Activated CD8-positive, alpha-beta T cell treated with anti-CD3 and anti-CD28 coated beads, Interleukin-2, amount 10 ng/mL, durations not matched to agents 7 days and 5 days (primary cell): ENCODE measurements around the gene SCAPER. TPM values are rescaled to one million over a fixed set of nuclear protein-coding genes. Genes with fewer than 3 reads are reported as not detected.
"Not testable (repeated sequence)": the region's sequence is repeated elsewhere in the genome, so short reads cannot be mapped to it uniquely, and the experiment has no call there.

Experiments
- ATAC-seq: fragments of 150-1000 bp; cut with Tn5 transposase; one replicate; pipeline ENCODE4 v1.10.0; 2021; ENCODE audit warnings: moderate library complexity
- CTCF ChIA-PET: fragments of 350-600 bp; sonication (Branson Sonifier 250); formaldehyde crosslinking; loops from one replicate; lab custom pipeline; 2021; ENCODE audit warnings: antibody characterized with exemption; lab: Charles Lee
- POLR2A ChIA-PET: fragments of 350-600 bp; sonication (Branson Sonifier 250); formaldehyde crosslinking; loops from one replicate; lab custom pipeline; 2021; ENCODE audit warnings: antibody characterized with exemption; lab: Charles Lee
- DNase-seq: peaks from one replicate; pipeline ENCODE4 v3.0.0-alpha.2; 2020
- H3K27ac Mint-ChIP-seq: one replicate; pipeline ENCODE4 v1.8.0; 2021; ENCODE audit warnings: mild to moderate bottlenecking, mixed read lengths
- H3K27me3 Mint-ChIP-seq: one replicate; pipeline ENCODE4 v1.8.0; 2021; ENCODE audit warnings: low read depth, mixed read lengths
- H3K36me3 Mint-ChIP-seq: one replicate; pipeline ENCODE4 v1.8.0; 2021; ENCODE audit warnings: low read depth, mixed read lengths
- H3K4me1 Mint-ChIP-seq: one replicate; pipeline ENCODE4 v1.8.0; 2021; ENCODE audit warnings: low read depth, mixed read lengths
- H3K4me3 Mint-ChIP-seq: one replicate; pipeline ENCODE4 v1.8.0; 2021; ENCODE audit warnings: mild to moderate bottlenecking, mixed read lengths
- H3K9me3 Mint-ChIP-seq: one replicate; pipeline ENCODE4 v1.8.0; 2022; ENCODE audit warnings: mixed read lengths; ENCODE audit not compliant: insufficient read depth
- total RNA-seq, 2 experiments: library from RNA; stranded (reverse); gene quantifications; one replicate each; pipeline ENCODE4 v1.2.3, GENCODE V29; 2021

SCAPER gene
- total RNA-seq, 2 experiments from 2014 or later: 29.0 to 32.2 TPM

DNA sequence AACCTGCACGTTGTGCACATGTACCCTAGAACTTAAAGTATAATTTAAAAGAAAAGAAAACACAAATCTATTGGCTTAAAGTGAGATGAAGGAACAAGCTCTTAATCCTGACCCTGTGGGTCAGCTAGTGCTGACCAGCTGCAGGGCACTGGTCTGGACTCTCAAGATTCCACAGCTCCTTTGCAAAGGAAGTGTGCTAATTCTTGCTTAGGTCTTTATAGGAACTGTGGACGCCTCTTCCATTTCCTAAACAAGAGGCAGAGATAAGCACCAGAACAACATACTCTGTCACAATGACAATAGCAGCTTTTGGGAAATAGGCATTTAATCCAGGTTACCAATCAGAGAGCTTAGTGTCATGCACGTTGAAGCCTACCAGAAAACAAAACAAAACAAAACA lies 402.5 kb downstream of the SCAPER start:
- Mint-ChIP-seq H3K27me3 (no peaks in the 10 kb centered on the region), H3K36me3 (peaks cover 2% of the 10 kb centered on the region), H3K4me1 (no peaks in the 10 kb centered on the region), H3K27ac (no peak overlapping the region), H3K4me3 (no peak overlapping the region), H3K9me3 (no peaks in the 10 kb centered on the region)
- DNase-seq (no peak), ATAC-seq (no peak)
- ChIA-PET CTCF (no interaction called here), POLR2A (no interaction called here)

DNA sequence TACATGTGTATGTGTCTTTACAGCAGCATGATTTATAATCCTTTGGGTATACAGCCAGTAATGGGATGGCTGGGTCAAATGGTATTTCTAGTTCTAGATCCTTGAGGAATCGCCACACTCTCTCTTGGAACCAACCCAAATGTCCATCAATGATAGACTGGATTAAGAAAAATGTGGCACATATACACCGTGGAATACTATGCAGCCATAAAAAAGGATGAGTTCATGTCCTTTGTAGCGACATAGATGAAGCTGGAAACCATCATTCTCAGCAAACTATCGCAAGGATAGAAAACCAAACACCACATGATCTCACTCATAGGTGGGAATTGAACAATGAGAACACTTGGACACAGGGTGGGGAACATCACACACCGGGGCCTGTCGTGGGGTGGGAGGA lies 403.0 kb downstream of the SCAPER start:
- H3K36me3 Mint-ChIP-seq, H3K4me1 Mint-ChIP-seq, H3K27me3 Mint-ChIP-seq, ATAC-seq, H3K27ac Mint-ChIP-seq, DNase-seq, H3K4me3 Mint-ChIP-seq, H3K9me3 Mint-ChIP-seq, CTCF ChIA-PET, POLR2A ChIA-PET: not testable (repeated sequence)

DNA sequence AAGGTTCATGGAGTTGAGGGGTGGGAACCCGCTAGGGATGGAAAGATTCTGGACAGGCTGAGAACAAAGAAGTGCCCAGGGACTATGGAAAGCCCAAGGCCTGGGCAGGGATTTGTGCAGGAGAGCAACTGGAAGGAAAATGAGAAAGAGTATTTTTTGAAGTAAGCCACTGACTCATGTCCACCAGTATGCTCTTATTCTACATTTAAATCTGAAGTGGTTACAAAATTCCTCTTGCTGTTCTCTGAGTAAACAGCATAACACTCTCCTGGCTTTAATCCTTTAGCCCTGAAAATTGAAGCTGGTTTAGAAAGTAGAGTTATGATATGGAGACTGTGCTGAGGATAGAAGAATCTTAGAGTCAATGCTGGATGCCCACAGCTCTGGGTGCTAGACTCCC lies 403.4 kb downstream of the SCAPER start:
- POLR2A ChIA-PET: no interaction called here
- DNase-seq: no peak
- H3K9me3 Mint-ChIP-seq: no peaks in the 10 kb centered on the region
- H3K36me3 Mint-ChIP-seq: peaks cover 5% of the 10 kb centered on the region
- H3K4me1 Mint-ChIP-seq: no peaks in the 10 kb centered on the region
- no peak overlapping the region for H3K27ac Mint-ChIP-seq
- no peaks in the 10 kb centered on the region for H3K27me3 Mint-ChIP-seq
- no peak overlapping the region for H3K4me3 Mint-ChIP-seq
- CTCF ChIA-PET: no interaction called here
- no peak for ATAC-seq

DNA sequence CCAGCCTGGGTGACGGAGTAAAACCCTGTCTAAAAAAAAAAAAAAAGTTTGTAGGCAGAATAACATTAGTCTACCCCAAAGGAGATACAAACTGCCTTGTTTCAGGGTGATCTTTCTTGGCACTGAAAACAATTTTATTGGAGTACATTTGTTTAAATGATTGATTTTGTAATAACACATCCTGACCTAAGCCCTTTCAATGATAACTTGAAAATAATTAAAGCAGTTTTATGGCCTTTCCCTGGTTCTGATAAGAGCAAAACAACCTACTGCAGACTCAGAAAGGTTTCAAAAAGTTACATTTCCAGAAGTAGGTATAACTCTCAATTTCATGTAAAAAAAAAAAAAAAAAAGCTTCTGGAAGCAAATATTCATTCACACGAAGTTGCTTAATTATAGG lies 404.1 kb downstream of the SCAPER start:
- H3K4me1 Mint-ChIP-seq: no peaks in the 10 kb centered on the region
- ATAC-seq (no peak), DNase-seq (no peak)
- ChIA-PET POLR2A (no interaction called here), CTCF (no interaction called here)
- no peak overlapping the region for H3K27ac Mint-ChIP-seq
- peaks cover 5% of the 10 kb centered on the region for H3K36me3 Mint-ChIP-seq
- H3K27me3 Mint-ChIP-seq: no peaks in the 10 kb centered on the region
- no peak overlapping the region for H3K4me3 Mint-ChIP-seq
- H3K9me3 Mint-ChIP-seq: no peaks in the 10 kb centered on the region

DNA sequence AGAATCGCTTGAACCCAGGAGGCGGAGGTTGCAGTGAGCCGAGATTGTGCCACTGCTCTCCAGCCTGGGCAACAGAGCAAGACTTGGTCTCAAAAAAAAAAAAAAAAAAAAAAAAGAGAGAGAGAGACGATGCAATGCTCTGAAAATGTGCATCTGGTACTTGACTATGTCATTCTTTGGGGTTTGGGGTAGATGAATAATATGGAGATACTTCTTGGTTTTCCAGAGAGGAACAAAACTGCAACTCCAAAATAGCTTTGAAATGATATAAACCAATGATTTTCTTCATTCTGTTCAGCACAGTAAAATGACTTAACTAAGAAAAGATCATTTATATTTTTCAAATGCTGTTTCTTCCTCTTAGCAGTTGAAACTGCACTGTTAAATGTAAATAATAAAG lies 409.7 kb downstream of the SCAPER start:
- ATAC-seq: no peak
- CTCF ChIA-PET: no interaction called here
- DNase-seq: no peak

DNA sequence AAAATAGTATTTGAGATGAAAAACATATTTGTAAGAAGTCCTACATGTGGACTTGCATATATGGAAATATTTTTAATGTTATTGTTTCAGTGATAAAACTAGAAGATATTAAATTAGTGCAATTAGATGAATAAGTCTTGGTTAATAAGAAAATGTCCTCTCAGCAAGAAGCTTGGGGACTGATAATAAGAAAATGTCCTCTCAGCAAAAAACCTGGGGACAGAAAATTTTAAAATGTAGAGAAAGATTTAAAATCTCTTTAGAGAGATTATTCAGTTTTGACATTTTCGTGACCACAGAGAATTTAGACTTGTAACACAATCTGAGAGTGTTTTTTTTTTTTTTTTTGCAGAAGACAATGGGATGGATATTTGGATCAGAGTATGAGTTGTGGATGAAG lies 412.6 kb downstream of the SCAPER start:
- no peak overlapping the region for H3K4me3 Mint-ChIP-seq
- POLR2A ChIA-PET: no interaction called here
- DNase-seq (no peak), ATAC-seq (no peak)
- no peaks in the 10 kb centered on the region for H3K4me1 Mint-ChIP-seq
- H3K27me3 Mint-ChIP-seq: no peaks in the 10 kb centered on the region
- H3K9me3 Mint-ChIP-seq: no peaks in the 10 kb centered on the region
- peaks cover 3% of the 10 kb centered on the region for H3K36me3 Mint-ChIP-seq
- H3K27ac Mint-ChIP-seq: no peak overlapping the region
- CTCF ChIA-PET: no interaction called here

More for the DNA sequence above, 409.7 kb downstream of the SCAPER start:
- Mint-ChIP-seq H3K36me3 (peaks cover 3% of the 10 kb centered on the region), H3K9me3 (no peaks in the 10 kb centered on the region), H3K4me3 (no peak overlapping the region), H3K27me3 (no peaks in the 10 kb centered on the region), H3K27ac (no peak overlapping the region), H3K4me1 (no peaks in the 10 kb centered on the region)
- POLR2A ChIA-PET: no interaction called here

DNA sequence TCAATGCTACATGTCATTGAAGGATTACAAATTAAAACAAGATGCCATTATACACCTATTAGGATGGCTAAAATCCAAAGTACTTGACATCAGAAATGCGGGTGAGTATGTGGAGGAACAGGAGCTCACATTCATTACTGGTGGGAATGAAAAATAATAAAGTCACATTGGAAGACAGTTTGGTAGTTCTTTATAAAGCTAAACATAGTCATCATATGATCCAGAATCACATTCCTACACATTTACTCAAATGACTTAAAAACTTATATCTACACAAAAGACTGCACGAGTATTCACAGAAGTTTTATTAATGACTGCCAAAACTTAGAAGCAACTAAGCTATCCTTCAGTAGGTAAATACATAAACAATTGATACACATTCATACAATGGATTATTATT lies 421.4 kb downstream of the SCAPER start:
- ChIA-PET CTCF (no interaction called here), POLR2A (no interaction called here)
- DNase-seq (no peak), ATAC-seq (no peak)
- H3K36me3 Mint-ChIP-seq: no peaks in the 10 kb centered on the region
- H3K9me3 Mint-ChIP-seq: no peaks in the 10 kb centered on the region
- H3K4me3 Mint-ChIP-seq: no peak overlapping the region
- H3K27ac Mint-ChIP-seq: no peak overlapping the region
- no peaks in the 10 kb centered on the region for H3K4me1 Mint-ChIP-seq
- no peaks in the 10 kb centered on the region for H3K27me3 Mint-ChIP-seq

DNA sequence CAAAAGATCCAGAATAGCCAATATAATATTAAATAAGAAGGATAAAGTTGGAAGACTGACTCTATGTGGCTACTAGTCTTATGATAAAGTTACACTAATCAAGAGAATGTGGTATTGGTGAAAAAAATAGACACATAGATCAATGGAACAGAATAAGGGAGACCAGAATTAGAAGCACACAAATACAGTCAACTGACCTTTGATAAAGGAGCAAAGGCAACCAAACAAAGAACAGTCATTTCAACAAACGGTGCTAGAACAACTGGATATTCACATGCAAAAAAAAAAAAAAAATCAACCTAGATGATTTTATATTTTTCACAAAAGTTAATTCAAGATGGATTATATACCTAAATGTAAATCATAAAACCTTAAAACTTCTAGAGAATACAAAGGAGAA lies 422.1 kb downstream of the SCAPER start:
- Mint-ChIP-seq H3K9me3 (no peaks in the 10 kb centered on the region), H3K4me3 (no peak overlapping the region), H3K27ac (no peak overlapping the region), H3K36me3 (no peaks in the 10 kb centered on the region), H3K27me3 (no peaks in the 10 kb centered on the region), H3K4me1 (no peaks in the 10 kb centered on the region)
- DNase-seq (no peak), ATAC-seq (no peak)
- ChIA-PET CTCF (no interaction called here), POLR2A (no interaction called here)

DNA sequence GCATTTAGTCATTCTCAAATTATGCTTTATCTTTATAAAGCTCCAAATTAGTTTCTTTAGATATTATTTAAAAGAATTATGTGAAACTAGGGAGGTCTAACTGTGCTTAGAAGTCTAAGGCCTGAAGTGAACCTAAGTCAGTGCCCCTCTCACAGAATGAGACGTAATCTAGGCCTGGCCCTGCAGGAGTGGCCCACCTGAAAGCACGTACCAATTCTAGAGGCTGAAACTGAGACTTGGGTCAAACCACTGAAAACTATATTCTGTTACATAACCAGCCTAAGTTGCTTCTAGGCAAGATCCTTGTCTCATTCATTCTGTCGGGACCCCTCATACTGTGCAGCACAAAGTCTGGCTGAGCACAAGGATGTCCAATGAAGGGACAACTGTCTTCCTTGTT lies 424.9 kb downstream of the SCAPER start:
- CTCF ChIA-PET: no interaction called here
- Mint-ChIP-seq H3K4me1 (no peaks in the 10 kb centered on the region), H3K27ac (no peak overlapping the region), H3K9me3 (no peaks in the 10 kb centered on the region), H3K27me3 (no peaks in the 10 kb centered on the region), H3K4me3 (no peak overlapping the region), H3K36me3 (no peaks in the 10 kb centered on the region)
- ATAC-seq (no peak), DNase-seq (no peak)
- POLR2A ChIA-PET: no interaction called here

DNA sequence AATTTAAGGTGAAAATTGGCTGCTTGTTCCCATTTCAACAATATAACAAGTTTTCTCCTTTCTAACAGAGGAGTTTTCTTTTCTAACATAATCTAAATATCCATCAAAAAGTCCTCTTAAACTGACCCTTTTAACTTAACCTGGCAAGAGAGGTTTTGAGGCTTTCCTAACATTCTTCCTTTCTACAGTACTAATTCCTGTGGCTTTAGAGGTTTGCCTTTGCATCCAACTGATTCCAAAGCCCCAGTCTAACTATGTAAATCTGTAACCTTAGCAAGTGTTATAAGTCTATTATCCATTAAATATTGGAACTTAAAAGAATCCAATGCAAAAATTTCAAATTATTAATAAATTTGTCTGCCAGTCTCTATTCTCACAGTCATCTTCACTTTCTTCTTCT lies 434.4 kb downstream of the SCAPER start:
- Mint-ChIP-seq H3K4me1 (peaks cover 13% of the 10 kb centered on the region), H3K4me3 (no peak overlapping the region), H3K9me3 (peaks cover 10% of the 10 kb centered on the region), H3K36me3 (peaks cover 16% of the 10 kb centered on the region), H3K27ac (no peak overlapping the region), H3K27me3 (no peaks in the 10 kb centered on the region)
- POLR2A ChIA-PET: no interaction called here
- no peak for ATAC-seq
- DNase-seq: no peak
- CTCF ChIA-PET: no interaction called here

DNA sequence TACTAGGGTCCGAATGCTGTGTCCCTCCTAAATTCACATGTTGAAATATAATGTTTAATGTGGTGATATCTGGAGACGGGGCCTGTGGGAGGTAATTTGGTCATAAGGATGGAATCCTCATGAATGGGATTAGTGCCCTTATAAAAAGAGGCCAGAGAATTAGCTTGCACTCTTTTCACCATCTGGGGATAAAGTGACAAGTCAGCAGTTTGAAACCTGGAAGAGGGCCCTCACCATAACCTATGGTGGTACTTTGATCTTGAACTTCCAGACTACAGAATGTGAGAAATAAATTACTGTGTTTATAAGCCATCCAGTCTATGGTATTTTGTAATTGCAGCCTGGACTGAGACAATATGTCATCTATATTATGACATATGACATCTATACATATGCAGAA lies 436.4 kb downstream of the SCAPER start:
- Mint-ChIP-seq H3K4me3 (no peak overlapping the region), H3K36me3 (peaks cover 16% of the 10 kb centered on the region), H3K27ac (no peak overlapping the region), H3K9me3 (peaks cover 15% of the 10 kb centered on the region), H3K27me3 (no peaks in the 10 kb centered on the region), H3K4me1 (peaks cover 13% of the 10 kb centered on the region)
- POLR2A ChIA-PET: no interaction called here
- DNase-seq (no peak), ATAC-seq (no peak)
- CTCF ChIA-PET: no interaction called here

DNA sequence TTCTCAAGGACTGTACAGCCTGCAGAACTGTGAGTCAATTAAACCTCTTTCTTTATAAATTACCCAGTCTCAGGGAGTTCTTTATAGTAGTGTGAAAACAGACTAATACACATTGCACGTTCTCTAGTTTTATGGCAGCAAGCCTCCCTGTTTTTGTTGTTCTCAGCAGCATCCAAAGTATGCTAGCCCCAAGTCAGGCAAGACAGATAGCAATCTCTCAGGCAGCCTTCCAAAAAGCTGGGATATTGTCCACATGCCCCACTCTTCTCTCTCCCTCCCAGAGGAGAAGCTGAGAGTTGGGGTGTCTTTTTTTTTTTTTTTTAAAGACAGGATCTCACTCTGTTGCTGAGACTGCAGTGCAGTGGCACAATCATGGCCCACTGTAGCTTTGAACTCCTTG lies 438.0 kb downstream of the SCAPER start:
- no peaks in the 10 kb centered on the region for H3K27me3 Mint-ChIP-seq
- peaks cover 15% of the 10 kb centered on the region for H3K9me3 Mint-ChIP-seq
- no peak for DNase-seq
- ChIA-PET CTCF (no interaction called here), POLR2A (no interaction called here)
- peaks cover 16% of the 10 kb centered on the region for H3K36me3 Mint-ChIP-seq
- ATAC-seq: no peak
- H3K4me1 Mint-ChIP-seq: peaks cover 13% of the 10 kb centered on the region
- H3K27ac Mint-ChIP-seq: no peak overlapping the region
- H3K4me3 Mint-ChIP-seq: no peak overlapping the region

DNA sequence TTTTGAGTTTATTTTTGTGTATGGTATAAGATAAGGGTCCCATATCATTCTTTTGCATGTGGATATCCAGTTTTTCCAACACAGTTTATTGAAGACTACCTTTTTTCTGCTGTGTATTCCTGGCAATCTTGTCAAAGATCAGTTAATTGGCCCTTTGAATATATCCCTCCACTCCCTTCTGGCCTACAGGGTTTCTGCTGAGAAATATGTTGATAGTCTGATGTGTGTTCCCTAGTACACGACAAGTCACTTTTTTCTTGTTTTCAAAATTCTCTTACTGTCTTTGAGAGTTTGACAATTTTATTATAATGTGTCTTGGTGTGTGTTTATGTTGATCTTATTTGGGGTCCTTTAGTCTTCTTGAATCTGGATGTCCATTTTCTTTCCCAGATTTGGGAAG lies 439.4 kb downstream of the SCAPER start:
- CTCF ChIA-PET: no interaction called here
- POLR2A ChIA-PET: no interaction called here
- Mint-ChIP-seq H3K4me3 (no peak overlapping the region), H3K36me3 (peaks cover 14% of the 10 kb centered on the region), H3K27ac (no peak overlapping the region), H3K9me3 (peaks cover 15% of the 10 kb centered on the region), H3K27me3 (no peaks in the 10 kb centered on the region), H3K4me1 (peaks cover 13% of the 10 kb centered on the region)
- ATAC-seq: no peak
- no peak for DNase-seq
